Epithelial cell of esophagus (primary cell): ENCODE results near the gene DAG1.

Experiments
- DNase-seq: peaks from one replicate; pipeline ENCODE4 v3.0.0; 2010; ENCODE audit warnings: low read depth
- H3K4me3 ChIP-seq: 2 replicates; pipeline ENCODE4 v1.5.1; 2011; ENCODE audit warnings: mild to moderate bottlenecking, low read length, control low read depth
- TF ChIP-seq, protein P1 (sequence below): IDR thresholded peaks from 2 replicates; pipeline ENCODE4 v1.5.1; 2011; ENCODE audit warnings: low read depth, mild to moderate bottlenecking, low read length, control low read depth, inconsistent platforms; ENCODE audit not compliant: insufficient read depth; ENCODE audit errors: missing control alignments

DAG1 gene

DNA sequence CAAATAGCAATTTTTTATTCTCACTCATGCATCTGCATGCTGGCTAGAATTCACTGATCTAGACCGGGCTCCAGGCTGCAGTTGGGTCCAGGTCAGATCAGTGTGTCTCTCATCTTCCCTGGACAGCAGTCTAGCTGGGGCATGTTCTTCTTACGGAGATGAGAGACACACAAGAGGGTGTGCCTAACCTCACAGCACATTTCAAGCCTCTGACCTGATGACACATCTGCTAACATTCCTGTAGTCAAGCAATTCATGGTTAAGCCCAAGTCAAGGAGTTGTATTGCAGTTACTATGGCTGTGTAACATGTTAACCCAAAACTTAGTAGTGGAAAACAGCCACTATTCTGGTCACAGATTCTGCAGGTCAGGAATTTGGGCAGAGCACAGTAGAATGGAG is 97.3 kb downstream of the DAG1 start:
- TF ChIP-seq, protein P1, sequence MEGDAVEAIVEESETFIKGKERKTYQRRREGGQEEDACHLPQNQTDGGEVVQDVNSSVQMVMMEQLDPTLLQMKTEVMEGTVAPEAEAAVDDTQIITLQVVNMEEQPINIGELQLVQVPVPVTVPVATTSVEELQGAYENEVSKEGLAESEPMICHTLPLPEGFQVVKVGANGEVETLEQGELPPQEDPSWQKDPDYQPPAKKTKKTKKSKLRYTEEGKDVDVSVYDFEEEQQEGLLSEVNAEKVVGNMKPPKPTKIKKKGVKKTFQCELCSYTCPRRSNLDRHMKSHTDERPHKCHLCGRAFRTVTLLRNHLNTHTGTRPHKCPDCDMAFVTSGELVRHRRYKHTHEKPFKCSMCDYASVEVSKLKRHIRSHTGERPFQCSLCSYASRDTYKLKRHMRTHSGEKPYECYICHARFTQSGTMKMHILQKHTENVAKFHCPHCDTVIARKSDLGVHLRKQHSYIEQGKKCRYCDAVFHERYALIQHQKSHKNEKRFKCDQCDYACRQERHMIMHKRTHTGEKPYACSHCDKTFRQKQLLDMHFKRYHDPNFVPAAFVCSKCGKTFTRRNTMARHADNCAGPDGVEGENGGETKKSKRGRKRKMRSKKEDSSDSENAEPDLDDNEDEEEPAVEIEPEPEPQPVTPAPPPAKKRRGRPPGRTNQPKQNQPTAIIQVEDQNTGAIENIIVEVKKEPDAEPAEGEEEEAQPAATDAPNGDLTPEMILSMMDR, result no peak
- no peak overlapping the region for H3K4me3 ChIP-seq
- peak; percentile 66 for DNase-seq

DNA sequence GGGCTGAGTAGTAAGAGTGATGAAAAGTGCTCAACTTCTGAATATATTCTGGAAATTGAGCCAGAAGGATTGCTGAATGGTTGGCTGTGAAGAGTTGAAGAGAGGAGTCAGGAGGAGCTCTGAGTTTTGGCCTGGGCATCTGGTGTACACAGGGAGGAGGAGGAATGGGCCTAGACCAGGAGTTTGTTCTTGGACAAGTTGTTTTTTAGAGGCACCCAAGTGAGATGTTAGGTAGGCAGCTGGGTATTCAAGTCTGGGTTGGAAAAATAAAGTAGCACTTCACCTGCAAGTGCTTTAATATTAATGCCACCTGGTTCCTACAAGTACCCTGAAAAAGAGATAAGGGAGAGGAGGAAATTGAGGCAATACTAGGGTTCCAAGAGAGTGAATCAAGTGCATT is 98.9 kb downstream of the DAG1 start:
- no peak overlapping the region for H3K4me3 ChIP-seq
- no peak for DNase-seq
- TF ChIP-seq, protein P1, result no peak

DNA sequence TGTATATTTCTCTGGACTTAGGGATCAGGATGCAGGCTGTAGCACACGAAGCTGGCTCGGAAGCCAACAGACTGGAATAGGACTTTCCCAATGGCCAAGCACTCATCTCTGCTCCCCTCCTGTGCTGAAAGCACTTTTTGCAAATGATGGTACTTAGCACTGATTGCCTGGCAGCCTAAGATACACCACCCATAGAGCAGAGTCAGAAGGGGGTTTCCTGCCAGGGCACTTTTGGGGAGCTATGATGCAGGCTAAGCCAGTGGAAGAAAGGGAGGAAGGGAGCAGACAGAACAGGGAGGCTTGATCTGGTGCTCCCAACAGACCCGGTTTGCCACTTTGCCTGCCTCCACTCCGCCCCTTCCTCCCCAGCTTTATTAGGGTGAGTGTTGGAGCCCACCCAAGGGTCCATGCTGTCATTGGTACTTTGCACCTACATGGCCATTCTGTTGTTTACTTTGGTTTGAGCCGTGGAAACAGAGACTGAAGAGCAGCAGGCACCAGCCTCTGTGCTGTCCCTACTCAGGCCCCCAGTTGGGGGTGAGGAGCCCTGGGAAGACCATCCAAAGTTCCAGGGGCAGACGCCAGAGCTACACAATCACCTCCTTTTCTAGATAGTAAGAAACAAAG is 100.1 kb downstream of the DAG1 start:
- DNase-seq, result no peak
- TF ChIP-seq, protein P1, result no peak
- no peak overlapping the region for H3K4me3 ChIP-seq

DNA sequence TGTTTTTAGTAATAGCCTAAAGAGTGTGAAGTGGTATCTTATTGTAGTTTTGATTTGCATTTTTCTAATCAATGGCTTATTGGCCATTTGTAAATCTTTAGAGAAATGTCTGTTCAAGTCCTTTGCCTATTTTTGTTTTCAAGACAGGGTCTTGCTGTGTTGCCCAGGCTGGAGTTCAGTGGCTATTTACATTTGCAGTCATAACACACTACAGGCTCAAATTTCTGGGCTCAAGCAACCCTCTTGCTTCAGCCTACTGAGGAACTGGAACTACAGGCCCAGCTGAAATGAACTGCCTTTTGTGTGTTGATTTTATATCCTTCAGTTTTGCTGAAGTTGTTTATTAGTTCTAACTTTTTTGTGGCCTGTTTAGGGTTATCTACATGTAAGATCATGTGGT is 112.1 kb downstream of the DAG1 start:
- no peak overlapping the region for H3K4me3 ChIP-seq
- TF ChIP-seq, protein P1, result no peak
- DNase-seq, result no peak
